GM18873 (cell line): ENCODE results near the gene DDX39B.
"Not testable (repeated sequence)": the region's sequence is repeated elsewhere in the genome, so short reads cannot be mapped to it uniquely, and the experiment has no call there.

ENCODE experiments used
- ATAC-seq: cut with Tn5 transposase; IDR thresholded peaks from one replicate; pipeline ENCODE4 v1.9.1; 2021; ENCODE audit warnings: mild to moderate bottlenecking, moderate library complexity, moderate number of reproducible peaks; ENCODE audit not compliant: unreplicated experiment, low FRiP score

Gene DDX39B

DNA sequence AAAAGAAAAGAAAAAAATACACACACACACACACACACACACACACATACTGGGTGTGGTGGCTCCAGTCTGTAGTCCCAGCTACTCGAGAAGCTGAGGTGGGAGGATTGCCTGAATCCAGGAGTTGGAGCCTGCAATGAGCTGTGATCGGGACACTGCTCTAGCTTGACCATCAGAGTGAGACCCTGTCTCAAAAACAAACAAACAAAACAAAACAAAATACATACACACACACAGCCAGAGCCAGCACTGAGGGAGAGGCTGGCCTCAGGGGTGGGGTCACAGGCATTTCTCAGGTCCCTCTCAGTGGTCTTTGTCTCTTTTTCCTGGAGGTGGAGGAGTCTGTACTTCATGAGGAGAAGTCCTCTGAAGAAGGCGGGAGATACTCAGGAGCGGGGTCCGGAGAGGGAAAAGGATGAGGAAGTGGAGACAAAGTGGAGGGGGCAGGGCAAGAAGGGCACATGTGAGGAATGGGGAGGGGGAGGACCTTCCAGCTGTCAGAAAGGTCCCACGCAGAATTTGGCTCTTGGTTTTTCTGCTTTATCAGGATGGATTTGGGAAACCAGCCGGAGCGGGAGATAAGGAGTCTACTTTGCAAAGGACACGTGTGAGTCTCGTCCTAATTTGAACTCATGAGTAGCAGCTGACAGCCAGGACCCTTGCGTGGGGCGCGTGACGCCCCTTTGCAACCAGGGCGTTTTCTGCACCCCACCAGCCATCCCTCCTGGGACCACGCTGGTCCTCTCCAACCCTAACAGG lies 51.5 kb downstream of the DDX39B start:
- ATAC-seq = no peak

DNA sequence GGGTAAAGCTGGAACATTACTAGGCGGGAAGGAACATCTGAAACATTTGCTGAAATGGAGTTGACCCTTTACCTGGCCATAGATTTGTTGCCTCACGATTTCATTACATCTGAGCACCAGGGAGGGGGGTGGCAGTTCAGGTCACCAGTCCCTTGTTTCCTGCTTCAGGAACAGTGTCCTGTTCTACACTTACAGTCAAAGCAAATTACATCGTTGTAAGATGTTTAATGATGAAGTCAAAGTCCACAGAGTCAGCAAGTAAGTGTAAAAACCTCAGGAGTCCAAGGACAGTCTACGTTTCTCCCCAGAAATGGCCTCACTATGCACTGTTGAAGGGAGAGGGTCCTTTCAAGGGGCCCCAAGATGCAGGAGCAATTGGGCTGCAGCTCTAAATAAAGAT lies 52.7 kb downstream of the DDX39B start:
- ATAC-seq = no peak

DNA sequence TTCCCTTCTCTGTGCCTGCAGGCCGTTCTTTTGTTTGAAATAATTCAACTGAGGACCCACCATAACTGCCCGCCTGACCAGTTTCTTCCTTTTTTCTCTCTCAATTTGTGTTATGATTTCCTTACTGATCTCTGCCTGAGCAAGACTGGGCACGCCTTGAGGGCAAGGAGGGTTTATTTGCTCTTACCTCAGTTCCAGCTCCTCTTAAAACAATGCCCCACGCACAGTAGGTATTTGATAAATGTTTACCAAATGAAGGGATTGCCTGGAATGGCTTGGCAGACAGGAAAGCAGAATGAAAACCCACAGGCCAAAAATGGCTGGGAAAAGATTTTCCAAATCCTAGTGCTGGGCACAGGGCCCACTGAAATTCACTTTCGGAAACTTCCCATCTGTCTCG lies 54.1 kb downstream of the DDX39B start:
- ATAC-seq = not testable (repeated sequence)

DNA sequence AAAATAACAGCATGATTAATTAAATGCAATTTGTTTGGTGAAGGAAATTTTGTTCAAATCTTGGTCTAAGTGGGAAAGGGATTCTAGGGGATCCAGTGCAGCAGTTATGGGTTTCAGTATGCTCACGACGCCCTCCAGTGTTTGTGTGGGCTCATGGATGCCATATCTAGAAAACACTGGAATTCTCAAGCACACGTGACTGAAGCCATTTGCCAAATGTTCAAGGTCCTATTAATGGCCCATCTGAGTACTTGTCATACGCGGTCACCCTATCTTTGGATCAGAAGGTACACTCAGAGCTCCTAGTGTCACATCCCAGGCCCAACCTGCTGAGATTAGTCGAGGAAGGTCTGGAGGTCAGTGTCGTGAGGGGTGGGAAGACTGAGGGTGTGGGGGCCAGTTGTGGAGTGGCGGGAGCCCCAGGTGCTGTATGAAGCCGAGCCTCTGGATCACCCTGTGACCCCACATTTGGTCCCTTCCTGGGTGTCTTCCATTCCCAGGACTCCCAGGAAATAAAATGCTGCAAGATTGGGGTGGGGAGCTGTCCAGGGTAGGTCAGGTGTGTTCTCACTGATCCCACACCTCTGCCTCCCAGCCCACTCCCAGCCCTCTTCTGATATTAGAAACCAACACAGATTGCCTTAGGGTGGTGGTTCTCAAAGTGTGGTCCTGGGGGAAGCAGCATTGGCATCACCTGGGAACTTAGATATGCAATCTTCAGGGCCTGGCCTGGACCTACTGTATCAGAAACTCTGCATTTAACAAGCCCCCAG lies 55.6 kb downstream of the DDX39B start:
- ATAC-seq = not testable (repeated sequence)

DNA sequence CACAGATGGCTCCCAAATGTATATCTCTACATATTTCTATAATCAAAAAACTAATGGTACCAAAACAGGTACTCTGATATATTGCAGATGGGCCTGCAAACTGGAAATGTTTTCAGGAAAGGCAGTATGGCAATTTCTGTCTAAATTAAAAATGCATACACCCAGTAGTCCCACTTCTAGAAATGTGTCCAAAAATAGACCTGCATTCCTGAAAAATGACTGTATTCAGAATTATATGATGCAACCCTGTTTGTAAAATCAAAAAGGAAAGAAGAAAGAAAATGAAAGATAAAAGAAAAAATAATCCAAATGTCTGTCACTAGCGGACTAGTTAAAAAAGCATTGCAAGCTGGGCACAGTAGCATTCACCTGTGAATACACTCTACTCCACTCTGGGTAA lies 56.7 kb downstream of the DDX39B start:
- no peak for ATAC-seq

DNA sequence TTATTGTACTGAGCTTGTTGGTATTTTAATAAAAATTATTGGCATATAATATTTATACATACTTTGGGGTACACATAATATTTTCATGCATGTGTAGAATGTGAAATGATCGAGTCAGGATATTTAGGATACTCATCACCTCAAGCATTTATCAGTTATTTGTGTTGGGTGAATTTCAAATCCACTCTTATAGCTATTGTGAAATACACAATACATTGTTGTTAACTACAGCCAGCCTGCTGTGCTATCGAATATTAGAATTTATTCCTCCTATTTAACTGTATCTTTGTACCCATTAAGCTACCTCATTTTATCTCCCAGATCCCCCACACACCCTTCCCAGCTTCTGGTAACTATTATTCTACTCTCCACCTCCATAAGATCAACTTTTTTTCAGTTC lies 58.4 kb downstream of the DDX39B start:
- ATAC-seq = no peak

DNA sequence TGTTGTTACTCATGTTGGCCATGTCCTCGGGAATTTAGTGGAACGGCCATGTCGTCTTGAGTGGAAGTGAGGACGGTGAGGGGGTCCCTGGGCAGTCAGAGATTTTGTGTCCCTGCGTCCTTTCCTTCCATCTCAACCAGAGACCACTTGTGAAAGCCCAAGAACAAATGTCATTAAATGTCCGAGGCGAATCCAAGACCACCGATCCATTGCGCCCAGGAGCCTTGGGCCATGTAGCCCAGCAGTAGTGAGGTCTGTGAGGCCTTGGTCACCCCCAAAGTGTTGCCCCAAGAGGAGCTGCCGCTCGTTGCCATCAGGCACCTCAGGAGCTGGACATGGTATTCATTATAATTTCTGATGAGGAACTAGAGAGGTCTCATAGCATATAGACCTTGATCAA lies 61.2 kb downstream of the DDX39B start:
- no peak for ATAC-seq
